Brain pericyte (primary cell): ENCODE results near the gene AOAH.
A peak's percentile ranks its signal among the peaks of the same experiment; 100 is the strongest.
"Not testable (repeated sequence)": the region's sequence is repeated elsewhere in the genome, so short reads cannot be mapped to it uniquely, and the experiment has no call there.

Experiments
- DNase-seq: peaks from one replicate; pipeline ENCODE4 v3.0.0-alpha.2; 2012; ENCODE audit warnings: low read depth, low spot score

Gene AOAH

DNA sequence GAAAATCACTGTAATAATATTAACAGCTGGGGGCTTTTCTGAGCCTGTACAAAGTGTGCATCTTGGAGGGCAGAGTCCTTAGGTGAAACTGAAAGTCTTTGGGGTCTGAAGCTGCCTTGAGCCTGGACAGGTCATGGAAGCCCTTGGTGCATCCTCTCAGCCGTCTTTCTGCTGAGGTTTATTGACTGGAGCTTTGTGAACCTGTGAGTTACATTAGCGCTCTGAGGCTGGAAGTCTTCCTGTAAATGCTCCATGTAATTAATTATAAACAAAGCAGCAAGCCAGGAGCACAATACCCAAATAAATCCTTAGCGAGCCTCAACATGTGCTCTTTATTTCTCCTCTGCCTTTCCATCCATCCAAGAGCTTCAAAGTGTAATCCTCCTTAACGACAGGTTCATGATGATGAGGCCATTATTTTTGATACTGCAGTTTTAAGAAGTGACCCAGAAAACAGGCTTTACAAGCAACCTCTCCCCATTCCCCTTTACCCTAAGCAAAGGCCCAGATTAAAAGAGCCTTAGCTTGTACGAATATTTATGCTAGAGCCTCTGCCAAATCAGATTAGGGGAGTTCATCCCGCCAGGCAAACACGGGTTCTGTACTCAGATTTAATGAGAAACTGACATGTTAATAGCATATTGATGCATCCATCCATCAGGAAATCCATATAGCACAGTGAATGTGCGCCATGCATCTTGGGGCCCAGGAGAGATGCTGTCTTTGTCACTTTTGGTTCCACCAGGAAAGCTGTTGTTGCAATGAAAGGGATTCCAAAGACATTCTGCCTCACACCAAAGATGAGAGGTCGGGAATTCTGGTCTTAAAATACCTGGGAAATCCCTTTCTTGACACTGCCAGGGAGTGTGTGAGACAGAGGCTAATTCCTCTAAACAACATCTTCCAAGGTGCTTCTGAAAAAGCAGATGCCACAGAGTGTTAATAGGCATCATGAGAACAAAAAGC is 216.5 kb downstream of the AOAH start:
- no peak for DNase-seq

DNA sequence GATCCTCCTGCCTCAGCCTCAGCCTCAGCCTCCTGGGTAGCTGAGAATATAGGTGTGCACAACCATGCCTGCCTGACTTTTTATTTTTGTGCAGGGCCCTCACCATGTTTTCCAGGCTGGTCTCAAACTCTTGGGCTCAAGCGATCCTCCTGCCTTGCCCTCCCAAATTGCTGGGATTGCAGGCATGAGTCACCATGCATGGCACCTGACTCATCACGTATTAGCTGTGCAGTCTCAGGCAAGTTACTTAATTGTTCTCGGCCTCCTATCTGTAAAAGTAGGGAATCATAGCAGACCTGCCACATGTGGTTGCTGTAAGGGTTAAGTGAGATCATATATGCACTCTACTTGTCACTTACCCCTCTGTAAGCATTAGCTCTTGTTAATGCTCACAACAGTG is 217.5 kb downstream of the AOAH start:
- no peak for DNase-seq

DNA sequence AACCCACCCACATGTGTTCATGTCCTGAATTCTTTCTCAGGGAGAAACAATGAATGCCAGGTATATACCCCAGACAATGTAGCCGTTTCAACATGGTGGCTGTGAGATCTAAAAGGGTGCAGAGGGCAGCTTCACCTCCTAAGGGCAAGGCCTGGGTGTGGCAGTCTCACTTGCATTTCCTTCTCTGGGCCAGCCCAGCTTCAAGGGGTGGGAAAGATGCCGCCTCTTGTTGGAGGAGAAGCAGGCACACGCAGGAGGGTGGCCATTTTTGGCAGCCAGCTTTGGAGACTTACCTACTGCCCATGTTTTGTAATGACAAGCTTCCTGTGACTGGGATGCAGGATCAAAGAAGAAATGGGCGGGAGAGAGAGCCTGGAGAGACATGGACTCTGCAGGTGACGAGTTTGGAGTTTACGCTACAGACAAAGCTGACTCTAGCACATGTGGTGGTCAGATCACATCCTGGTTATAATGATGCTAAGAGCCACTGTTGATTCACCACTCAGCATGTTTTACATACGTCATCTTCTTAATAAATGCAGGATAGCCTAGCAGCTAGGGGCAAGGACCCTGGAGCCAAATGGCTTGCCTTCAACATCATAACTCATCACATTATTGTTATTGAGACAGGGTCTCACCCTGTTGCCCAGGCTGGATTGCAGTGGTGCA is 218.0 kb downstream of the AOAH start:
- DNase-seq: no peak

DNA sequence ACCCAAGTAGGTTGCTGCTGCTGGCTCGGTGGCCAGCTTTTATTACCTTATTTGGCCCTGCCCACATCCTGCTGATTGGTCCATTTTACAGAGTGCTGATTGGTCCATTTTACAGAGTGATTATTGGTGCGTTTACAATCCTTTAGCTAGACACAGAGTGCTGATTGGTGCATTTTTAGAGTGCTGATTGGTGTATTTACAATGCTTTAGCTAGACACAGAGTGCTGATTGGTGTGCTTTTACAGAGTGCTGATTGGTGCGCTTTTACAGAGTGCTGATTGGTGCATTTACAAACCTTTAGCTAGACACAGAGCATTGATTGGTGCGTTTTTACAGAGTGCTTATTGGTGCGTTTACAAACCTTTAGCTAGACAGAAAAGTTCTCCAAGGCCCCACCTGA is 219.7 kb downstream of the AOAH start:
- DNase-seq: not testable (repeated sequence)

DNA sequence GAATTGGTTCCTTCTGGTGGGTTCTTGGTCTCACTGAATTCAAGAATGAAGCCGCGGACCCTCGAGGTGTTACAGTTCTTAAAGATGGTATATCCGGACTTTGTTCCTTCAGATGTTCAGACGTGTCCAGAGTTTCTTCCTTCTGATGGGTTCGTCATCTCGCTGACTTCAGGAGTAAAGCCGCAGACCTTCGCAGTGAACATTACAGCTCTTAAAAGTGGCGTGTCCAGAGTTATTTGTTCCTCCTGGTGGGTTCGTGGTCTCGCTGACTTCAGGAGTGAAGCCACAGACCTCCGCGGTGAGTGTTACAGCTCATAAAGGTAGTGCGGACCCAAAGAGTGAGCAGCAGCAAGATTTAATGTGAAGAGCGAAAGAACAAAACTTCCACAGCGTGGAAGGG is 220.1 kb downstream of the AOAH start:
- not testable (repeated sequence) for DNase-seq

DNA sequence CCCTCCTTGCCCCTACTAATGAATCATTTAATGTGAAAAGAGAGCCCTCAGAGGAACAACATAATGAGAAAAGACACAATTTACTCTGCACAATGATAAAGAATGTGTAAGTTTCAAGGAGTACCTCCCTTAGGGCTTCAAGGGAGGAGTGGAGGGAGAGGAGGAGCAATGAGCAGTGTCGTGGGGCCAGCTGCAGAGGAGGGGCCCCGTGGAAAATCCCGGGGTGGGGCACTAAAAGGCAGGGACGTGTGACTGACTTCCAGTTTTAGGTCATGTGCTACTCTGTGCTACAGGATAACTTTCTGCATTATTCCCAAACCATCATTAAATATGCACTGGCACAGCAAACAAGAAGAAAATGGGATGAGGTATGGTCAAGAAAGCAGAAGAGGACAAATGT is 226.5 kb downstream of the AOAH start:
- no peak for DNase-seq

DNA sequence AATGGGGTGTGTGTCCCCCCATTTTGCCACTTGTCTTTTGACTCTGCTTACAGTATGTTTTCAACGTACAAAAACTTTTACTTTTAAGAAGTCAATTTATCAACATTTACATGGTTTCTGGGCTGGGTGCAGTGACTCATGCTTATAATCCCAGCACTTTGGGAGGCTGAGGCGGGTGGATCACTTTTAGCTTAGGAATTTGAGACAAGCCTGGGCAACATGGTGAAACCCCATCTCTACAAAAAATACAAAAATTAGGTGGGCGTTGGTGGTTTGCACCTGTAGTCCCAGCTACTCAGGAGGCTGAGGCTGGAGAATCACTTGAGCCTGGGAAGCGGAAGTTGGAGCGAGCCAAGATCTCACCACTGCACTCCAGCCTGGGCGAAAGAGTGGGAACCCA is 227.1 kb downstream of the AOAH start:
- DNase-seq: not testable (repeated sequence)

DNA sequence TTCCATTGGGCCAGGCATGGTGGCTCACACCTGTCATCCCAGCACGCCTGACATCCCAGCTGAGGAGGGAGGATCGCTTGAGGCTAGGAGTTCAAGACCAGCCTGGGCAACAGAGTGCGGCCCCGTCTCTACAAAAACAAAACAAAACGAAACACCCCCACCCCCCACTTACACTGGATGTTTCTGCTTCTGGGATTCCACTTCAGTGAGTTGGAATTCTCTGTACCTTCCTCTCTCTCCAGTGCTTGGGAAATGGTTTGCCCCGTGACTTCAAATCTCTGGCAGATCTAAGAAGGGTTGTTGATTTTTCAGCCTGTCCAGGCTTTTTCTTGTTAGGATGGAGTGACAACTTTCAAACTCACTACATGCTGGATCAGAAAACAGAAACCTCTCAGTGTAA is 227.7 kb downstream of the AOAH start:
- DNase-seq: no peak

DNA sequence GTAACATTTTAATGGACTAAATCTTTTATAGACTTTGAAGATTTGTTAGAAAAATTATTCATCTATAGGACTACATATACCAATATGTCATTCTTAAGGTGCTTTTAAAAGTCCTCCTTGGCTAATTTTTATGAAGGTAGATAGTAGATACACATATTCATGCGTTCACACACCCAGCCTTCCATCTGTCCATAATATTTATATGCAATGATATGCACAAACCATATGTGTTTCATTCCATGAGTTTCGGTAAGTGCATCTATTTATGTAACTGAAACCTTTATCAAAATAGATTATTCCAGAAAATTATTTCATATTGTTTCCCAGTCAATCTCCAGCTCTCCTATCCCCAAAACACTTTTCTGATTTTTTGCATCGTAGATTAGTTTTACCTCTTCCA is 233.0 kb downstream of the AOAH start:
- DNase-seq: no peak

DNA sequence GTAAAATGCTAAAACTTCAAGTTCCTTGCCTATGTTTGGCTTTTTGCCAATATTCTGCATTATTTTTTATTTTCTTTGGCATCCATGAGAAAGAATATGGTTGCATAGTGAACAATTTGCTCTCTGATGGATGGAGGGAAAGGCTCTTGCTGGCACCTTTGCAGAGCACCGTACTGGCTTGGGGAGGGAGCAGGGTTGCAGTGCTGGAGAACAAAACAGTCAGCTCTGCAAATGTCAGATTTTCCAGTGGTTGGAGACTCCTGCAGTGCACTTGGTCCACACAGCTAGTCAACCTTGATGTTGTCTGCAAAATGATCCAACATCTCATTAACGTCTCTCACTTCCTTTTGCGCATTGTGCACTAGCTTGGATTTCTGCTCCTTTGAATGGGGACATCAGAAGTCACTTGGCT is 233.9 kb downstream of the AOAH start:
- DNase-seq: no peak

DNA sequence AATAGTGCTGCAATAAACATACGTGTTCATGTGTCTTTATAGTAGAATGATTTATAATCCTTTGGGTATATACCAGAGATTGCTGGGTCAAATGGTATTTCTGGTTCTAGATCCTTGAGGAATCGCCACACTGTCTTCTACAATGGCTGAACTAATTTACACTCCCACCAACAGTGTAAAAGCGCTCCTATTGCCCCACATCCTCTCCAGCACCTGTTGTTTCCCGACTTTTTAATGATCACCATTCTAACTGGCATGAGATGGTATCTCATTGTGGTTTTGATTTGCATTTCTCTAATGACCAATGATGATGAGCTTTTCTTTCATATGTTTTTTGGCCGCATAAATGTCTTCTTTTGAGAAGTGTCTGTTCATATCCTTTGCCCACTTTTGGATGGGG is 235.6 kb downstream of the AOAH start:
- DNase-seq: not testable (repeated sequence)

DNA sequence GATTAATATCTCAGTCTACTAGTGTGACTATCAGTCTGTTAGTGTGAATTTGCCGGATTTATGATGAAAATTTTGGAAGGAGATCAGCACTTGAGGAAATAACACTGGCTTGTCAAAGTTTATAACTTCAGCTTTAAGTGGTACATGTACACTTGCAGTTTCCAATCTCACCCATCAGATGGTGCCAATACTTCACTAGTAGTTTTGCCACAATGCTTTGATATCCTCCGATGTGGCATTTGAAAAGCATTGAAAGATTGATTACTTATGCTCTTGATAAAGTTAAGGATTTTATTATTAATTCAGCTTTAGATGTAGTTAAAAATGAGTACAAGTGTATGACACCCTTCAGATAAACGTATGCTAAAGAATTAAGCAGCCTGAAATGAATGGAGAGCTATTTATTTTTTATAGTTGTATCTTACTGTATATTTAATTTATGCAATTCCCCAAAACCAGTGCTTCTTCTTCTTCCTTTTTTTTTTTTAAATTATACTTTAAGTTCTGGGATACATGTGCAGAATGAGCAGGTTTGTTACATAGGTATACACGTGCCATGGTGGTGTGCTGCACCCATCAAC is 236.4 kb downstream of the AOAH start:
- DNase-seq: peak; percentile 31

DNA sequence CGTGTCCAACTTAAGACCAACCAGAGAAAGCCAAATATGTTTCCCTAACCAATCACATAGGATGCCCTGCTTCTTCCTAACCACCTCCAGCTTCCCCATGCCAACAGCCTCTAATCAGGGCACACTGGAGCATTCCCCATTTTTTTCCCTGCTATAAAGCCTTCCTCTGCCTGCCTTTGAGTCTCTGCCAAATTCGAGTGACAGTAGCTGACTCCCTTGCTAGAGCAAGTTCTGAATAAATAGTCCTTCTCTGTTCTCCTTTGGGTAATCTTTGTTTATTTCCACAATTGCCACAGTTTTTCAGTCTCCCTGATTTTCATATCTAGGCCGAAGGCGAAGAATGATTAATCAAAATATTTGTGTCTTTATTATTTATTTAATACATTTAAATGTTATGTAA is 238.0 kb downstream of the AOAH start:
- DNase-seq: no peak

DNA sequence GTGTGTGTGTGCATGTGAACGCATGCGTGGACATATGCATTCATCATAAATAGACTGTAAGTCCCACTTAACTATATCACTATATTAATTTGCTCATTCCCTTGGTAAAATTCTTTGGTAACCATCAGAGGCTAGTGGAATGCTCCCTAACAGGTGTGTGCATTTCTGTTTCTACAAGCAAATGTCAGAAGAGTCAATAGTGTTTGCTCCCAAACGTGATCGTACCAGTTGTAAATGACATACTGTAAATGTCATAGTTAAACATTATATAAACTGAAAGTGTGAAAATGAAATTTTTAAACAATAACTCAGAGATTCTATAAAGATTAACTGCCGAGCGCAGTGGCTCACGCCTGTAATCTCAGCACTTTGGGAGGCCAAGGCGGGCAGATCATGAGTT is 240.0 kb downstream of the AOAH start:
- DNase-seq: no peak

DNA sequence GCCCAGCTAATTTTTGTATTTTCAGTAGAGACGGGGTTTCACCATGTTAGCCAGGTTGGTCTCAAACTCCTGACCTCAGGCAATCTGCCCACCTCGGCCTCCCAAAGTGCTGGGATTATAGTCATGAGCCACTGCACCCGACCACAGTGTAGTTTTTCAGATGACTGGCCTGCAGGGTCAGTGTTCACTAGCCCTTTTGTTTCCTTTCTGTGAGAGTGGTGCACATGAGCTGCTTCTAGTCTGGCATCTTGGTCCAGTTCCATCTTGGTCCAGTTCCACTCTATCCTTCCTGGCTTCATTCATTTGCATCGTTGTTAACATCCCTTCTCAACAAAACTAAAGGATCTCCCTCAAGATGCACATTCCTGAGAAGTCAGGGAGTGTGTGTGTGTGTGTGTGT is 240.4 kb downstream of the AOAH start:
- not testable (repeated sequence) for DNase-seq

DNA sequence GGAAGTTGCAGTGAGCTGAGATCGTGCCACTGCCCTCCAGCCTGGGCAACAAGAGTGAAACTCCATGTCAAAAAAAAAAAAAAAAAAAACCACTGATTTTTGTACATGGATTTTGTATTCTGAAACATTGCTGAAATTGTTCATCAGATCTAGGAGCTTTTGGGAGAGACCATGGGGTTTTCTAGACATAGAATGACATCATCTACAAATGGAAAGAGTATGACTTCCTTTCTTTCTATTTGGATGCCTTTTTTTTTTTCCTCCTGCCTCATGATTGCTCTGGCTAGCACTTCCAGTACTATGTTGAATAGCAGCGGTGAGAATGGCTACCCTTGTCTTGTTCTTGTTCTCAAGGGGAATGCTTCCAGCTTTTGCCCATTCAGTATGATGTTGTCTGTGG is 245.5 kb downstream of the AOAH start:
- DNase-seq: no peak

DNA sequence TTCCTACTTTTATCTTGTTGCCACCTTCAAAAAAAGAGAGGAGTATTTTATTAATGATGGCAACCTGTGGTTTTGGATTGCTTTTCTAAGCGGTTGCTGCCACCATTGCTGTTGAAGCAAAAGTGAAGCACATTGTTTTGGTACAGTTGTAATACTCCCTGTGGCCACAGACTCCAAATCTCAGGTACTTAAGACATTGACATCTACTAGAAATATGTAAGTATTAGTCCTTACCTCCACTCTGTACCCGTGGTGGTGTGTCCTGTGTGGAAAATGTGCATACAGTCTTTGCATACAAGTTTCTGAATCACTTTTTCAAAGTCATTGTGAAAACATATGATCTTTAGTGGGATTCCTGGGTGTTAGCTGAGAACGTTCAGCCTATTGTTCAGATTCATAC is 248.9 kb downstream of the AOAH start:
- no peak for DNase-seq

DNA sequence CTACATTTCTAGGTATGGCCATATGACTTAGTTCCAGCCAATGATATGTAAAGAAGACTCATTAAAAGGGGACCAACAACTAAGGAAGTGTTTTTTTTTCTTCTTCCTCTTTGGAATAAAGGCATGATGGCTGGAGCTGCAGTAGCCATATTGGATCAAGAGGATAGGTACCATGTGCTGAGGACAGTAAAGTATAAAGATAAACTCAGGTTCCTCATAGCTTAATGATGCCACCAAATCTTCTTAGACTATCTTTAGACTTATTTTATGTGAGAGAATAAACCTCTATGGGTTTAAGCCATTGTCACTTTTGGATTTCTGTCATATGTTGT is 249.3 kb downstream of the AOAH start:
- DNase-seq: no peak

DNA sequence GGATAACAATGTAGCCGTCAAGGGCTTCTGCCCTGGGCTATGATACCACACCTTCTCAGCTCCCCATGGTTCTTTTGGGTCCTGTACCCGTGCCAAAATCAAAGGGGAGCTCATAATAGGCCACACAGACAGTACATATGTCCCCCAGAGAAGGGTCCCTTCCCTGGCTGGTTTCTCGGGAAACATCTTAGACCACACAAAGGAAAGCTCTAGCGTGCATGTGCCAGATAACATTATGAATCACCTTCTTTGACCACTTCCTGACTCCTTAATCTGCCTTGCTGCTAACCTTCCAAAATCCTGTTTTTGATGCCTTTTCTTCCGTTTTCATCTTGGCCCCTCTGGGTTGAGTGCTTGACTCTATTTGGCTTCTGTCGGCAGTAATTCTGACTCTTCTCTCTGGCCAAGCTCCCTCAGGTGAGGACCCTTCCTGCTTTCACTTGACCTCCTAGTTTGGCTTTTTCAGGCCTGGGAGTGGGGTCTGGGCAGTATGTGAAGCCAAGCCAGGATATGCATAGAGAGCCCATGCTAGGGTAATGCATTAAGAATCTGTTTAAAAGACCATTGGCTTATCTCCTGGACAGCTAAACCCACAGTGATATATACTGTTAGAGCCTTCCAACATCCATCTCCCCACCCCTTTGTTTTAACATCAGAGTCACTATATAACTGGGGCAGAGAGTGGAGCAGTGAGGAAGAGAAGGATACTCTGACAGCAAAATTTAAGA is 249.8 kb downstream of the AOAH start:
- DNase-seq: no peak

DNA sequence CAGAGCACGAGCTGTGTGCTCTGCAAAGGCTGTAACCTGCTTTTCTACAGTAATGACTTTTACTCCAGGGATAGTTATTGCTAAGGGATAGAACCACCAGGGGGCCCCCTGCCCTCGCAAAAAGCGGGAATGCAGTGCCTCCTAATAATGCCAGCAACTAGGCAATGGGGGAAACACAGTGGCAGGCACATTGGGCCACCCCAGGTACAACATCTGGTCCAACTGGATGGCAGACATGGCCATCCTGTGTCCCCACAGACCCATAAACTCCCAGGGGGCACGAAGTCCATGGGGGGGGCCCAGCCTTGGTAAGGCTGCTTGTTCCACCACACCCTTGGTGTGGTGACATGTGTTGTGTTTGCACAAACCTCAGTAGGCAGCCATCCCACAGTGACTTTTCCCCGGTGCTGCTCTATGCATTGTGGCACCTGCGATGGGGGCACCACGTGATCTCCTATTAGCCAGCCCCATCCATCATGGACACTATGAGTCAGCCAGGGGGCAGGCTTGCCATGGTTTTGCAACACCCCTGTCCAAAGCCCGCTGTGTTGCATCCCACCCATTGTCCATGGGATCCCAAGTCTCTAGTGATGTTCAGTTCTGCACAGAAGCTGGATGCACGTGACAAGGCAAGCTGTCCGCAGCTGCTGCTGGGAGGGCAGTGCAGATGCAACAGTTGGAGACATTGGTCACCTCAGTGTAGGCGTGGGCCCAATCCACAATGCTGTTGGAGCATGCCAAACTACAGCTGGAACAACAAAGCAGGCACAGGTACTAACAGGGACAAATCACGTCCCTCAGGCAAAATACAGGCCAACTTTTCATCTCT is 250.6 kb downstream of the AOAH start:
- DNase-seq: no peak

DNA sequence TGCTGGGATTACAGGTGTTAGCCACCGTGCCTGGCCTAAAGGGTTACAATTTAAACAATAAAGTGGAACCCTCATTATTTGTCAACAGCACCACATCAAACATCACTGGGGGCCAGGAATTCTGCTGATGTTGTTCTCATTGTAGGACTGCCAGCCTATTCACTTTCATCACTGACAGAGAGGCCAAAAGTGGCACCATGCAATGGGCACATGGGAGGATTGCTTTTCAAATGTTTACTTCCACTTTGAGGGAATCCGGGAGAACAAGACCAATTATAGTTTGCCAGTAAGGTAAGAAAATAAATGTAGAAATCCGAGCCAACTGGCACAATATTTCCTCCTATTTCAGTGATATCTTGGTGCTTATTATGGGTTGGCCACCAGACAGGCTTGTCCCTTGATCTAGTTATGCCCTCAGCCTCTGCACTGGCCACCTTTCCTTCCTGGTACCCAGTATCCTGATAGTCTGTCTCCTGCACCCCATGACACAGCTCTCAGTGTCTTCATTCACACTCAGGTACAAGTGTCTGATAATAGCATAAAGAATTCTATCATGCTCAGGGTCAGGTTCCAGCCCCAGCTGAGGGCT is 252.1 kb downstream of the AOAH start:
- DNase-seq: no peak
